HL-60 (cell line): Measurements from ENCODE around the gene UCP3.

Experiments
- DNase-seq, 2 experiments: peaks; one replicate each; pipeline ENCODE4 v3.0.0-alpha.2; 2010 to 2020; ENCODE audit warnings: low read depth in 1 of 2, low spot score in 1 of 2
- H3K27ac ChIP-seq: fragments of 250-450 bp; sonication (Bioruptor Pico); replicated peaks from 2 replicates; pipeline ENCODE4 v1.5.1; 2020; ENCODE audit warnings: mild to moderate bottlenecking, moderate library complexity
- H3K27me3 ChIP-seq: fragments of 250-450 bp; sonication (Bioruptor Pico); 2 replicates; pipeline ENCODE4 v1.5.1; 2021; ENCODE audit warnings: mild to moderate bottlenecking, moderate library complexity; ENCODE audit not compliant: insufficient read depth, poor library complexity, severe bottlenecking
- H3K4me3 ChIP-seq: replicated peaks from 2 replicates; pipeline ENCODE4 v1.5.1; 2011; ENCODE audit warnings: mild to moderate bottlenecking, control low read depth, low read length; ENCODE audit not compliant: insufficient read depth
- GABPA ChIP-seq: IDR thresholded peaks from 2 replicates; pipeline ENCODE4 v1.6.1; 2012; ENCODE audit warnings: low read depth
- POLR2AphosphoS5 ChIP-seq: IDR thresholded peaks from 2 replicates; pipeline ENCODE4 v1.6.1; 2012; ENCODE audit warnings: low read depth
- REST ChIP-seq: IDR thresholded peaks from 2 replicates; pipeline ENCODE4 v1.6.1; 2012; ENCODE audit warnings: low read depth; ENCODE audit not compliant: insufficient replicate concordance
- SPI1 ChIP-seq: IDR thresholded peaks from 2 replicates; pipeline ENCODE4 v1.6.1; 2012; ENCODE audit warnings: low read depth, mild to moderate bottlenecking, borderline replicate concordance
- TF ChIP-seq, protein P1 (sequence below): IDR thresholded peaks from one replicate; pipeline ENCODE4 v1.5.1; 2011; ENCODE audit warnings: low read length, control low read depth, inconsistent platforms; ENCODE audit not compliant: insufficient read depth

The UCP3 gene

DNA sequence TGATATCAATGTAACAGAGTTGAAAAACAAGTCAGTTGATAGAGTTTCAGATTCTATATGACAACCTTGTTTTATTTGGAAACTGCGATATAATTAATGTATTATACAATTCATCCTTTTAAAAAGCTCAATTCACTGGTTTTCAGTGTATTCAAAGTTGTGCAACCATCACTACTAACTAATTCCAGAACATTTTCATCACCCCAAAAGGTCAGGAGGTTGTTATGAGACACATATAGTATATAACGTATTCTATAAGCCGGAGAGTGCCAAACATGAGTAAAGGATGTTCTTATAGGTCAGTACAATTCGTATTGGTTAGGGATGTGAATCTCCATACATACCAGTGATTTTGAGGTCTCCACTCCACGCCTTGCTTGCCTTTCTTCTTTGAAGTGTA, 40.1 kb upstream of the UCP3 start:
- no peak for TF ChIP-seq POLR2AphosphoS5
- no peak for TF ChIP-seq GABPA
- TF ChIP-seq, protein P1, sequence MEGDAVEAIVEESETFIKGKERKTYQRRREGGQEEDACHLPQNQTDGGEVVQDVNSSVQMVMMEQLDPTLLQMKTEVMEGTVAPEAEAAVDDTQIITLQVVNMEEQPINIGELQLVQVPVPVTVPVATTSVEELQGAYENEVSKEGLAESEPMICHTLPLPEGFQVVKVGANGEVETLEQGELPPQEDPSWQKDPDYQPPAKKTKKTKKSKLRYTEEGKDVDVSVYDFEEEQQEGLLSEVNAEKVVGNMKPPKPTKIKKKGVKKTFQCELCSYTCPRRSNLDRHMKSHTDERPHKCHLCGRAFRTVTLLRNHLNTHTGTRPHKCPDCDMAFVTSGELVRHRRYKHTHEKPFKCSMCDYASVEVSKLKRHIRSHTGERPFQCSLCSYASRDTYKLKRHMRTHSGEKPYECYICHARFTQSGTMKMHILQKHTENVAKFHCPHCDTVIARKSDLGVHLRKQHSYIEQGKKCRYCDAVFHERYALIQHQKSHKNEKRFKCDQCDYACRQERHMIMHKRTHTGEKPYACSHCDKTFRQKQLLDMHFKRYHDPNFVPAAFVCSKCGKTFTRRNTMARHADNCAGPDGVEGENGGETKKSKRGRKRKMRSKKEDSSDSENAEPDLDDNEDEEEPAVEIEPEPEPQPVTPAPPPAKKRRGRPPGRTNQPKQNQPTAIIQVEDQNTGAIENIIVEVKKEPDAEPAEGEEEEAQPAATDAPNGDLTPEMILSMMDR, result no peak
- TF ChIP-seq SPI1, result no peak
- no peak for TF ChIP-seq REST
- Histone ChIP-seq H3K27ac (no peak overlapping the region), H3K27me3 (no peaks in the 10 kb centered on the region), H3K4me3 (no peak overlapping the region)
- no peak for DNase-seq

- Histone ChIP-seq H3K27me3 (no peaks in the 10 kb centered on the region), H3K27ac (no peak overlapping the region), H3K4me3 (no peak overlapping the region)
- no peak for DNase-seq
- TF ChIP-seq POLR2AphosphoS5, result no peak
- no peak for TF ChIP-seq SPI1
- TF ChIP-seq GABPA, result no peak
- TF ChIP-seq REST, result no peak
Measured at GRCh38 chr11:74044538-74044937, 35.7 kb upstream of the UCP3 start.

DNA sequence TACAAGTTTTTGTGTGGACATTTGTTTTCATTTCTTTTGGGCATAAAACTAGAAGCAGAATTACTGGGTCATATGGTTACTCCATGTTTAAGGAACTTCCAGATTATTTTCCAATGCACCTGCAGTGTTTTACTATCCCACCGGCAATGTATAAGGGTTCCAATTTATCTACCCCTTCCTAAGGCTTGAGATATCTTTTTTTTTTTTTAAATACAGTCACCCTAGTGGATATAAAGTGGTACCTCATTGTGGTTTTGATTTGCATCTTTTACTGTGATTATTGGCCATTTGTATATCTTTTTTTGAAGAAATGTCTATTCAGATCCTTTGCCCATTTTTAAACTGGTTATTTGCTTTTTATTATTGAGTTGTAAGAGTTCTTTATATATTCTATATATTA, 34.6 kb upstream of the UCP3 start:
- Histone ChIP-seq H3K27ac (no peak overlapping the region), H3K27me3 (no peaks in the 10 kb centered on the region), H3K4me3 (no peak overlapping the region)
- DNase-seq, result no peak
- TF ChIP-seq, protein P1, result no peak
- TF ChIP-seq REST (no peak), SPI1 (no peak), POLR2AphosphoS5 (no peak), GABPA (no peak)
